SK-N-SH (cell line): Measurements from ENCODE around the gene BCL11B.

ENCODE experiments used
- CTCF ChIP-seq: fragments of 200-600 bp; sonication (generic); IDR thresholded peaks from 2 replicates; pipeline ENCODE4 v1.6.1; 2017; ENCODE audit warnings: antibody characterized with exemption, mild to moderate bottlenecking, moderate library complexity
- EZH2phosphoT487 ChIP-seq: fragments of 200-600 bp; sonication (generic); IDR thresholded peaks from 2 replicates; pipeline ENCODE4 v1.6.1; 2017; ENCODE audit warnings: low read depth, mixed run types, mild to moderate bottlenecking, antibody characterized with exemption, moderate library complexity, borderline replicate concordance
- FOXJ3 ChIP-seq: sonication (generic); formaldehyde crosslinking; IDR thresholded peaks from 2 replicates; pipeline ENCODE4 v1.5.1; 2020; ENCODE audit warnings: mild to moderate bottlenecking, missing genetic modification reagents
- MAX ChIP-seq: IDR thresholded peaks from 2 replicates; pipeline ENCODE4 v1.4.0; 2012; ENCODE audit warnings: low read depth
- NRF1 ChIP-seq: IDR thresholded peaks from 2 replicates; pipeline ENCODE4 v1.6.1; 2012; ENCODE audit warnings: low read depth, mild to moderate bottlenecking, low read length
- POLR2AphosphoS5 ChIP-seq: IDR thresholded peaks from 2 replicates; pipeline ENCODE4 v1.6.1; 2012; ENCODE audit warnings: low read depth, low read length
- RAD21 ChIP-seq: IDR thresholded peaks from 2 replicates; pipeline ENCODE4 v1.6.1; 2012; ENCODE audit warnings: mild to moderate bottlenecking, low read length
- RFX5 ChIP-seq: IDR thresholded peaks from 2 replicates; pipeline ENCODE4 v1.6.1; 2012; ENCODE audit warnings: mild to moderate bottlenecking, improper control_type of control experiment, low read length
- TCF12 ChIP-seq: IDR thresholded peaks from 2 replicates; pipeline ENCODE4 v1.4.0; 2012
- USF1 ChIP-seq: IDR thresholded peaks from 2 replicates; pipeline ENCODE4 v1.4.0; 2012; ENCODE audit warnings: low read depth, borderline replicate concordance
- USF2 ChIP-seq: fragments of 150-350 bp; IDR thresholded peaks from 2 replicates; pipeline ENCODE4 v1.6.1; 2017; ENCODE audit warnings: antibody characterized with exemption, low read length, low read depth, borderline replicate concordance
- YY1 ChIP-seq: IDR thresholded peaks from 2 replicates; pipeline ENCODE4 v1.4.0; 2012; ENCODE audit warnings: low read depth, mild to moderate bottlenecking

GRCh38 chr14:99224948-99225347 is 47.0 kb downstream of the BCL11B start:
- TF ChIP-seq CTCF (no peak), FOXJ3 (CRISPR knock-in tag) (no peak), MAX (no peak), YY1 (no peak), EZH2phosphoT487 (no peak), POLR2AphosphoS5 (no peak), USF2 (no peak), RFX5 (no peak), TCF12 (no peak), NRF1 (no peak), RAD21 (no peak), USF1 (no peak)
